Heart right ventricle (tissue), 16 donors: Measurements from ENCODE around the gene FAM222A. TPM values are rescaled to one million over a fixed set of nuclear protein-coding genes. Genes with fewer than 3 reads are reported as not detected.

Experiments used
- ATAC-seq, 8 donors: fragments of 200-7000 bp; cut with Tn5 transposase; one replicate each; pipeline ENCODE4 v1.9.1; 2020; ENCODE audit warnings: mild to moderate bottlenecking in 8 of 8, moderate library complexity in 8 of 8, moderate number of reproducible peaks in 1 of 8
- DNase-seq, 2 donors: peaks; one replicate each; pipeline ENCODE4 v3.0.0-alpha.2; 2020
- H3K27ac ChIP-seq, 10 donors: fragments of 200-600 bp; sonication (generic) in 2 of 10; one replicate each; pipeline versions ENCODE4 v1.5.0 to v1.8.0; 2020 to 2022; ENCODE audit warnings: mild to moderate bottlenecking in 3 of 10
- H3K27me3 ChIP-seq, 7 donors: fragments of 200-600 bp; one replicate each; pipeline ENCODE4 v1.8.0; 2021 to 2022; ENCODE audit warnings: mild to moderate bottlenecking in 2 of 7
- H3K36me3 ChIP-seq, 9 donors: fragments of 200-600 bp; sonication (generic) in 1 of 9; one replicate each; pipeline versions ENCODE4 v1.5.0 to v1.8.0; 2020 to 2022; ENCODE audit warnings: mild to moderate bottlenecking in 2 of 9
- H3K4me1 ChIP-seq, 9 donors: fragments of 200-600 bp; sonication (generic) in 1 of 9; one replicate each; pipeline versions ENCODE4 v1.5.0 to v1.8.0; 2020 to 2022; ENCODE audit warnings: mild to moderate bottlenecking in 4 of 9
- H3K4me3 ChIP-seq, 10 donors: fragments of 200-600 bp; sonication (generic) in 2 of 10; one replicate each; pipeline versions ENCODE4 v1.5.0 to v1.8.0; 2020 to 2022; ENCODE audit warnings: mild to moderate bottlenecking in 7 of 10, moderate library complexity in 2 of 10
- H3K9me3 ChIP-seq, 11 donors: fragments of 200-600 bp in 10 of 11; sonication (generic) in 2 of 11; one replicate each; pipeline versions ENCODE4 v1.5.0 to v1.8.0; 2013 to 2022; ENCODE audit warnings: mild to moderate bottlenecking in 2 of 11, control low read depth in 1 of 11, moderate library complexity in 1 of 11
- WGBS, 2 donors: extraction: QIAGEN DNeasy Blood & Tissue Kit; methylation state at CpG; one replicate each; pipeline ENCODE4 v1.1.7; 2013; ENCODE audit warnings: inconsistent platforms in 1 of 2; 5-methylcytosine and 5-hydroxymethylcytosine counted together
- intact Hi-C, 10 donors: fragments of 100-400 bp; cut with DNase I; formaldehyde crosslinking; loops; one replicate each; pipeline versions ENCODE4 v1.11.1 to v1.14.2; 2022
- polyA plus RNA-seq, 2 donors: library from polyadenylated mRNA; stranded (reverse); fragments of 200-250 nt; gene quantifications; one replicate each; pipeline ENCODE4 v1.2.3, GENCODE V29; 2013
- total RNA-seq, 10 donors: library from RNA; stranded (reverse); fragmentation: NEBNext Ultra II Directional in 3 of 10; extraction: Animal tissue kit (Norgen Biotek cat#: 25700) in 3 of 10; gene quantifications; one replicate each; pipeline versions ENCODE4 v1.2.1 to v1.2.4, GENCODE V29; 2021 to 2023
- TF ChIP-seq, protein P1 (sequence below), 9 donors: fragments of 200-600 bp; sonication (generic) in 2 of 9; IDR thresholded peaks; one replicate each; pipeline versions ENCODE4 v1.5.0 to v1.8.0; 2021 to 2022; ENCODE audit warnings: antibody characterized with exemption in 9 of 9, mild to moderate bottlenecking in 5 of 9, moderate library complexity in 1 of 9
- donor health status: Arrhythmogenic right ventricular cardiomyopathy.
- donor health status: ischemic (EF 13 %, LVEDD 7.1; RV severe dilation, severe dysfunction).
- donor health status: healthy with polysubstance abuse.
- donor health status: DM: no; HTN: yes; CAD: no.
- donor health status: DM: no; HTN: no; CAD: no.
- donor health status: ischemic (EF 25% LVEDD 6.9; RV normal size, moderate dysfunction).
- donor health status: ischemic (EF 25% LVEDD 5.7; RV mildly dilated, moderate dysfunction).
- donor health status: healthy.
- donor health status: DM: yes; HTN: yes; CAD: no.
- donor health status: Ischemic cardiomyopathy.
- donor health status: ischemic (EF 35%, LVEDD 5.7; RV mildly dilated, moderate dysfunction).
- donor health status: nonischemic (EF 11% LVEDD 7.7; RV severe dilation, severe dysfunction).
- donor health status: DM: yes; HTN: yes; CAD: no.
- donor health status: PGD.
- donor health status: ischemic (EF 29% LVEDD 5.4; RV normal size, mild dysfunction).
- donor health status: nonischemic (EF 23%, LVEDD 6.1; RV moderate dilation, normal function).

FAM222A gene
- total and polyA plus RNA-seq, 12 donors, result 2.7 to 26.0 (median 7.0) TPM

DNA sequence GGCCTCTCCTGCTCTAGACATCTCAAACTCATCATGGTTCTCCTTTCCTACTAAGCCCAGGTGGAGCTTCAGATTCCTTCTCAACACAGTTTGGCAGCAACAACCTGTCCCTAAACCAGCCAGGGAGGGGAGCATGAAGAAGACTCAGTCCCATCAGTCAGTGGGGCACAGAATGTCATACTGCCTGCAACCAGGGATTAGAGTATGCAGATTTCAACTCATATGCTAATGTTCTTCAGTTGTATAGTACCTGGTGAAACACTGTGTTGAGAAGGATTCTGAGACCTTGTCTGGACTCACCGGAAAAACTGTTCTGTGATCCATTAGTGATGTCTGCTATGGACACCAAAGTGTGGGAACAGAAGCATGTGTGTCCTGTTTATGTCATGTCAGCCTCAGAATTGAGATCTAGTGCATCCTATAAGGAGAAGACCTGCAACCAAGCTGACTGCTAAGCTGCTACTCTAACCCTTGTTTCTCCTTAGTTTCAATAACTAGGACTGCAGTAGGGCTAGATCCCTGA, 76.0 kb downstream of the FAM222A start:
- Histone ChIP-seq H3K27ac (no peak overlapping the region), H3K4me1 (no peaks in the 10 kb centered on the region), H3K4me3 (no peak overlapping the region), H3K36me3 (no peaks in the 10 kb centered on the region), H3K27me3 (no peaks in the 10 kb centered on the region), H3K9me3 (no peaks in the 10 kb centered on the region)
- intact Hi-C loops, result no loop called here
- TF ChIP-seq, protein P1, sequence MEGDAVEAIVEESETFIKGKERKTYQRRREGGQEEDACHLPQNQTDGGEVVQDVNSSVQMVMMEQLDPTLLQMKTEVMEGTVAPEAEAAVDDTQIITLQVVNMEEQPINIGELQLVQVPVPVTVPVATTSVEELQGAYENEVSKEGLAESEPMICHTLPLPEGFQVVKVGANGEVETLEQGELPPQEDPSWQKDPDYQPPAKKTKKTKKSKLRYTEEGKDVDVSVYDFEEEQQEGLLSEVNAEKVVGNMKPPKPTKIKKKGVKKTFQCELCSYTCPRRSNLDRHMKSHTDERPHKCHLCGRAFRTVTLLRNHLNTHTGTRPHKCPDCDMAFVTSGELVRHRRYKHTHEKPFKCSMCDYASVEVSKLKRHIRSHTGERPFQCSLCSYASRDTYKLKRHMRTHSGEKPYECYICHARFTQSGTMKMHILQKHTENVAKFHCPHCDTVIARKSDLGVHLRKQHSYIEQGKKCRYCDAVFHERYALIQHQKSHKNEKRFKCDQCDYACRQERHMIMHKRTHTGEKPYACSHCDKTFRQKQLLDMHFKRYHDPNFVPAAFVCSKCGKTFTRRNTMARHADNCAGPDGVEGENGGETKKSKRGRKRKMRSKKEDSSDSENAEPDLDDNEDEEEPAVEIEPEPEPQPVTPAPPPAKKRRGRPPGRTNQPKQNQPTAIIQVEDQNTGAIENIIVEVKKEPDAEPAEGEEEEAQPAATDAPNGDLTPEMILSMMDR (IDR thresholded peaks at IDR 0.05), result no peak
- 88 to 96% methylated on average over 1 of the region's 1 CpG for WGBS, 2 donors
- no peak for ATAC-seq
- no peak for DNase-seq

DNA sequence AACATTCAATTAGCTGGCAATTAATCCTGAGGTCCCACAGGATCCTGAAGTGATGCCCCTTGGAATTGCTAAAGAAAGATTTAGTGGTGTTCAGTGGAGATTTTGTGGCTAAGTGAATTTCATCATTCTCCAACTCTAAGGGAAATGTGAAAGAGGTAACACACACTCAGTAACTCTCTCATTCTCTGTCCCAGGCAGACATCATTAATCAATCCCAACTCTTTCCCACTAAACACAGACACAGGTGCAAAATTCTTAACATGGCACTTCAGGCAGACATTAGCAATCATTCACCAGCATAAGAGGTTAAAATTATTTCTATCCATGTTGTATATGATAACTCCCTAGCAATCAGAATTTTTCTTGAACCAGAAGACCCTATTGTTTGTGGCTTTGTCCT, 79.4 kb downstream of the FAM222A start:
- DNase-seq (no peak), ATAC-seq (no peak)
- no peaks in the 10 kb centered on the region for H3K36me3 ChIP-seq
- no peak overlapping the region for H3K4me3 ChIP-seq
- TF ChIP-seq, protein P1 (IDR thresholded peaks at IDR 0.05), result no peak
- H3K27me3 ChIP-seq, result no peaks in the 10 kb centered on the region
- intact Hi-C loops, result no loop called here
- no peak overlapping the region for H3K27ac ChIP-seq
- H3K4me1 ChIP-seq, result no peaks in the 10 kb centered on the region
- no peaks in the 10 kb centered on the region for H3K9me3 ChIP-seq

DNA sequence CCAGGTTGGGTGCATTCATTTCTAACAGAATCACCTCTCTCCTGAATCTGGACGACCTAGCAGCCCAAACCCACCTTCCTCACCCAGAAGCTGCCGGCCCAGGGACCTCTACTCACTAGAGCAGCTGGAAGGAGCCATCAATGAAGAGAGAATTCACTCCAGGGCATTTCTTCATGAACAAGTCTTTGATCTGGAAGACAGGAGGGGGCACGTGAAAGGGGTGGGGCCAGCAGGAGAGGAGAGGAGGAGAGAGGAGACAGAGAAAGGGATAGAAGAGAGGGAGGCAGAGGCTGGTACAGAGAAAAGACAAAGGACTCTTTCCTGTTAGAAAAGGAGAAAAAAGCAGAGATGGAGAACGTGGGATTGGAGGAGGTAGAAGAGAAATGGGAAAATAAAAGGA, 79.8 kb downstream of the FAM222A start:
- Histone ChIP-seq H3K27ac (no peak overlapping the region), H3K27me3 (no peaks in the 10 kb centered on the region), H3K9me3 (no peaks in the 10 kb centered on the region), H3K36me3 (no peaks in the 10 kb centered on the region), H3K4me3 (no peak overlapping the region), H3K4me1 (no peaks in the 10 kb centered on the region)
- DNase-seq, result no peak
- WGBS, 2 donors, result 45 to 48% methylated on average over 4 of the region's 4 CpGs
- no peak for ATAC-seq
- intact Hi-C loops, result no loop called here
- TF ChIP-seq, protein P1 (IDR thresholded peaks at IDR 0.05), result no peak

DNA sequence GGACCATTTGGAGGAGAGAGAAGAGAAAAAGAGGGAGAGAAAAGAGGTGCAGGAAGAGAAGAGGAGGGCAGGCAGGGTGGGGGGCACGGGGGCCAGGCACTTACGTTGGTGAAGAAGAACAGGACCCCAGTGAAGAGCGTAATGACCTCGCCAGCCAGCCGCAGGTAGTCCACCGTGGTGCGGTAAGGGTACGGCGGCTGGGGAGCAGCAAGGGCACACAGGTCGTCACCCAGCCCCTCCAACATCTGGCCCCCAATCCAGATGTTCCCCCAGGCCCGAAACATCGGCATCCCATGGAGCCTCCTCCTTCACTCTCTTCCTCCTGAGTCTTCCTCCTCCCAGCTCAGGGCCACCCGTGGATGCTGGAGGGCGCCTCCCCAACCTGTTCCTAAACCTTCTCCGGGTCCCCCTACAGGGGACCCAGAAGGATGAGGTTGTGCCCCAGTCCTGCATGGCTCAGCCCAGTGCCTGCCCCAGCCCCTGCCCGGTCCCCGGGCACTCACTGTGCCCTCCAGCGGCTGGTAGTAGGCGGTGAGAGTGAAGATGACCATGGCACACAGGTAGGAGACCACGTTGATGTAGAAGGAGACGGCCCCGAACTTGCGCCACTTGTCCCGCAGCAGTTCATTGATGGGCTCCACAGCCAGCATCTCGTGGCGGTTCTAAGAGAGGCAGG, 80.3 kb downstream of the FAM222A start:
- H3K4me1 ChIP-seq, result no peaks in the 10 kb centered on the region
- WGBS, 2 donors, result 85 to 90% methylated on average over 26 of the region's 26 CpGs
- no peaks in the 10 kb centered on the region for H3K36me3 ChIP-seq
- ATAC-seq (peak in 1 of 8 donors; percentile 38), DNase-seq (no peak)
- TF ChIP-seq, protein P1 (IDR thresholded peaks at IDR 0.05), result no peak
- no peaks in the 10 kb centered on the region for H3K9me3 ChIP-seq
- H3K4me3 ChIP-seq, result no peak overlapping the region
- no peaks in the 10 kb centered on the region for H3K27me3 ChIP-seq
- intact Hi-C loops, result no loop called here
- no peak overlapping the region for H3K27ac ChIP-seq
